ENCODE results near the gene PEA15. TPM values are rescaled to one million over a fixed set of nuclear protein-coding genes. Genes with fewer than 3 reads are reported as not detected.

PEA15 gene
- total and polyA plus RNA-seq, 9 of the 15 experiments (the other 6 are each of a cell fraction or from before 2014, with no cell fraction given) = 8.2 to 175 (median 35.4) TPM

DNA sequence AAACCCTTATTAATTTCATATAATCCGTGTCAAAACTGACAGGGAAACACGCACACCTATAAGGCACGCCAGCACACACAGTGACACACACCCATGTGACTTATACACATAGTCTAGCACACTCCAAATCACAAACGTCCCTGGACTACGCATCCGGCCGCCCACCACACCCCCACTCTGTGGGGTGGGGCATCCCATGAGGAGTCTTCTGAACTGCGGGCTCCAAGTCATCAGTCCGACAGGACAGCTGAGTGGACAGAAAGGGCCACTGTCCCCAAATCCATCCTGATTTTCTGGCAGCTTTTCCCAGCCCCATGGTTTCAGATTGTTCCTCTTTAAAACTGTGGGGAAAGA, 829 bp downstream of the PEA15 start (continued):
- TF ChIP-seq EGR1 (conservative IDR thresholded peaks at IDR 0.05) = peak; percentile 63
- peak; percentile 54 for TF ChIP-seq ZNF316 (IDR thresholded peaks at IDR 0.05)
- 0 out of 2 replicates have a peak, but pooled peaks have one; percentile 19 for TF ChIP-seq CREM (IDR thresholded peaks at IDR 0.05; ENCODE audit: low read depth)
- TF ChIP-seq SIN3A (IDR thresholded peaks at IDR 0.05; ENCODE audit: borderline replicate concordance in 2 of 2, control insufficient read depth in 1 of 2, low read depth in 2 of 2, low read length in 2 of 2) = 0 out of 4 replicates have a peak, but pooled peaks of 1 of the 2 experiments have one; percentile 29
- no peak for TF ChIP-seq SETDB1 (IDR thresholded peaks at IDR 0.05; ENCODE audit: low read length)
- TF ChIP-seq SUPT5H (IDR thresholded peaks at IDR 0.05) = no peak

DNA sequence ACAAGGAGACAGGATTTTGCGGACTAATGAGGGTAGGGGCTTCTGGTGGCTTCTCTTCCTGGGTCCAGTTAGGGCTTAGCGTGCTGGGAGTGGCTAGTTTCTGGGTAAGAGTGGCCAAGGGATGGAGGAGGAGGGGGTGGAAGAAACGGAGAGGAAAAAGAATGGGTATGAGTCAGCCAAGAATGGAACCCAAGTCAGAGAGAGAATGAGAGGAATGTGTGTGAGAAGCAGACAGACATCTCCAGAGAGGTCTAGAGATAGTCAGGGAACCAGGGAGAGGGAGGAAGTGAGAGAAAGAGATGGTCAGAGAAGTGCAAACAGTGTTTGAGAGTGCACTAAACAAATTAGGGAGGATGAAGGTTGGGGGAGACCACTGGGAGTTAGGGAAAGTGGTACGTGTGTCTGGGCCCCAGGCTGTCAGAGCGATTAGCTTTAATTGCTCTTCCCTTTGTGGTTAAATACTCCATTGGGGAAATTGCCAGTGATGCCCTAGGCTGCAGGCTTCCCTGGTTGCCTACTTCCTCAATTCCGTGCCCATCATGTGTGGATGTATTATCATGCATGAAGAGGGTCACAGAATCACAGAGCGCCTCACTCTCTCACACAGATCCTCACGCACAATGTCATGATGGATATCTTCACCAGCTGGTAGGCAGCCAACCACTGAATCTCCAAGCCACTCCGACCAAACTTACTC, 1.4 kb downstream of the PEA15 start:
- Histone ChIP-seq H3K4me1 (replicated peaks in 1 of 2; ENCODE audit: control insufficient read depth in 2 of 2, insufficient read depth in 2 of 2, low read length in 2 of 2) (peaks cover 25 to 30% of the 10 kb centered on the region in 2 experiments), H3K79me2 (ENCODE audit: control insufficient read depth, insufficient read depth, low read length) (peaks cover 16% of the 10 kb centered on the region), H3K27ac (ENCODE audit: extremely low read depth, low read depth, low read length) (no peak overlapping the region; the same call in 2 of the 3 replicates), H4K20me1 (replicated peaks; ENCODE audit: control insufficient read depth, insufficient read depth, low read length) (peaks cover 3% of the 10 kb centered on the region; the same call in 1 of the 2 replicates), H2AFZ (ENCODE audit: low read depth, low read length) (no peak overlapping the region), H3K9ac (ENCODE audit: insufficient read depth in 1 of 2, low read depth in 2 of 2, low read length in 2 of 2) (peak overlapping the region; percentile 94 to 99; a peak in 3 of 4 replicates), H3K36me3 (ENCODE audit: control insufficient read depth, insufficient read depth, low read length) (peaks cover 44% of the 10 kb centered on the region; the same call in 2 of the 3 replicates), H3K9me1 (ENCODE audit: control insufficient read depth, insufficient read depth, low read length) (no peaks in the 10 kb centered on the region), H3K4me3 (peak overlapping the region; percentile 94; the same call in 1 of the 2 replicates), H3K27me3 (ENCODE audit: control insufficient read depth in 2 of 2, insufficient read depth in 2 of 2, low read length in 2 of 2) (no peaks in the 10 kb centered on the region), H3K9me3 (replicated peaks; ENCODE audit: control insufficient read depth, insufficient read depth, low read depth, low read length) (no peaks in the 10 kb centered on the region), H3K4me2 (ENCODE audit: insufficient read depth, low read length) (peak overlapping the region; percentile 92)
- POLR2A ChIA-PET = interaction anchor here (0.5 to 1.2 kb wide), 2 partner anchors 9 to 11 kb away, joined by 3 read pairs; no protein-coding TSS in a partner anchor
- WGBS (ENCODE audit: insufficient coverage, low coverage, missing lambda C conversion rate) = 63% methylated on average over 9 of the region's 9 CpGs
- no TSS peak for BruUV-seq (replicated peaks)
- TF ChIP-seq ZNF263 (CRISPR knock-in tag; IDR thresholded peaks at IDR 0.05; ENCODE audit: borderline replicate concordance) = no peak
- 0 out of 2 replicates have a peak, but pooled peaks have one; percentile 13 for TF ChIP-seq EHMT2 (IDR thresholded peaks at IDR 0.05)
- TF ChIP-seq ZC3H8 (IDR thresholded peaks at IDR 0.05) = no peak
- 0 out of 4 replicates have a peak, but pooled peaks of 1 of the 2 experiments have one; percentile 66 for TF ChIP-seq CSDE1 (IDR thresholded peaks at IDR 0.05)
- no peak for TF ChIP-seq NCOA4 (IDR thresholded peaks at IDR 0.05; ENCODE audit: partially characterized antibody)
- no peak for TF ChIP-seq RAD51 (IDR thresholded peaks at IDR 0.05; ENCODE audit: borderline replicate concordance, low read depth)
- no peak for TF ChIP-seq FOXP1 (CRISPR knock-in tag; IDR thresholded peaks at IDR 0.05)
- TF ChIP-seq SPI1 (IDR thresholded peaks at IDR 0.05; ENCODE audit: borderline replicate concordance, low read depth, low read length) = 0 out of 2 replicates have a peak, but pooled peaks have one; percentile 7
- peak; percentile 31 for TF ChIP-seq SUPT5H (IDR thresholded peaks at IDR 0.05)
- 0 out of 2 replicates have a peak, but pooled peaks have one; percentile 19 for TF ChIP-seq NFRKB (IDR thresholded peaks at IDR 0.05; ENCODE audit: low read depth)
- 0 out of 2 replicates have a peak, but pooled peaks have one; percentile 21 for TF ChIP-seq THRAP3 (IDR thresholded peaks at IDR 0.05; ENCODE audit: borderline replicate concordance)
- TF ChIP-seq ARID1B (IDR thresholded peaks at IDR 0.05) = peak; percentile 23; the same call in 1 of the 2 replicates
- TF ChIP-seq ZKSCAN8 (CRISPR knock-in tag; IDR thresholded peaks at IDR 0.05) = no peak
- TF ChIP-seq ZNF212 (CRISPR knock-in tag; IDR thresholded peaks at IDR 0.05) = no peak
- 0 out of 2 replicates have a peak, but pooled peaks have one; percentile 0 for TF ChIP-seq ZNF740 (CRISPR knock-in tag; IDR thresholded peaks at IDR 0.05)
- no peak for TF ChIP-seq ZNF740 (tag; IDR thresholded peaks at IDR 0.05)
- DNase-seq (ENCODE audit: extremely low read depth in 1 of 4, low spot score in 3 of 4) (peak in 2 of 4 experiments; percentile 35 to 43), FAIRE-seq (peak; percentile 77), ATAC-seq (no peak)
- CTCF ChIA-PET (ENCODE audit: low intra/inter-chr PET ratio) = interaction anchor here (1.1 kb wide), 1 partner anchor 85 kb away, joined by 3 read pairs; no protein-coding TSS in a partner anchor
- in situ Hi-C loops (cut with MboI) (no loop called here), intact Hi-C loops (cut with micrococcal nuclease) (no loop called here)
